ENCODE results near the gene NECAP2. TPM values are rescaled to one million over a fixed set of nuclear protein-coding genes. Genes with fewer than 3 reads are reported as not detected.

NECAP2 gene
- polyA plus RNA-seq, 1 of the 3 experiments (the other 2 are of a cell fraction), result 100.0 TPM

DNA sequence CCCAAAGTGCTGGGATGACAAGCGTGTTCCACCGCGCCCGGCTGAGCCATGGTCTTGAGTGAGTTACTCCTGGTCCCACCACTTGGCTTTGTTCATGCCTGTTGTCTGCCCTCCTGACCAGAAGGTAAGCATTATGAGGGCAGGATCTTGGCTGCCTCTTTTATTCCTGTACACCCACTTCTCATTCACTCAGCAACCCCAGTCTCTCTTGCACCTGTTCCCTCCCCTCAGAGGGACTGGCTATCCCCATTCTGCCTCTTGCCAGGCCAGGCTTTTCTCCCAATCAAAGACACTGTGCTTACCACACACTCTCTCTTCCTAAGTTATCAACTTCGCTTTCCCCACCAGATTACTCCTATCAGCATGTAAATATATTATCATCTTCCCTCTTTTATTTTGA is 29.7 kb upstream of the NECAP2 start:
- DNase-seq, result no peak
- H3K4me2 ChIP-seq, result no peak overlapping the region
- no peaks in the 10 kb centered on the region for H3K9me2 ChIP-seq
- no peaks in the 10 kb centered on the region for H4K20me1 ChIP-seq (ENCODE audit: insufficient read depth)
- H3K27ac ChIP-seq (ENCODE audit: low read depth in 2 of 2, low read length in 1 of 2), result no peak overlapping the region
- no peak overlapping the region for H3K9ac ChIP-seq
- no peaks in the 10 kb centered on the region for H3K9me3 ChIP-seq
- no peaks in the 10 kb centered on the region for H3K79me2 ChIP-seq (ENCODE audit: insufficient read depth)
- no peak overlapping the region for H2AFZ ChIP-seq (ENCODE audit: low read depth)
- no peaks in the 10 kb centered on the region for H3K27me3 ChIP-seq (ENCODE audit: insufficient read depth)
- no peak overlapping the region for H3K4me3 ChIP-seq (ENCODE audit: low read depth in 2 of 2, low read length in 1 of 2)
- no peaks in the 10 kb centered on the region for H3K4me1 ChIP-seq (ENCODE audit: control insufficient read depth in 1 of 2, insufficient read depth in 2 of 2, low read depth in 1 of 2, low read length in 1 of 2)
- H3K36me3 ChIP-seq (replicated peaks in 1 of 2; ENCODE audit: control insufficient read depth in 1 of 2, insufficient read depth in 2 of 2, low read length in 1 of 2), result no peaks in the 10 kb centered on the region
- WGBS (ENCODE audit: low lambda C conversion rate), result 64% methylated on average over 1 of the region's 5 CpGs
- ChIA-PET POLR2A (no interaction called here), CTCF (no interaction called here)
- TF ChIP-seq, protein P1, sequence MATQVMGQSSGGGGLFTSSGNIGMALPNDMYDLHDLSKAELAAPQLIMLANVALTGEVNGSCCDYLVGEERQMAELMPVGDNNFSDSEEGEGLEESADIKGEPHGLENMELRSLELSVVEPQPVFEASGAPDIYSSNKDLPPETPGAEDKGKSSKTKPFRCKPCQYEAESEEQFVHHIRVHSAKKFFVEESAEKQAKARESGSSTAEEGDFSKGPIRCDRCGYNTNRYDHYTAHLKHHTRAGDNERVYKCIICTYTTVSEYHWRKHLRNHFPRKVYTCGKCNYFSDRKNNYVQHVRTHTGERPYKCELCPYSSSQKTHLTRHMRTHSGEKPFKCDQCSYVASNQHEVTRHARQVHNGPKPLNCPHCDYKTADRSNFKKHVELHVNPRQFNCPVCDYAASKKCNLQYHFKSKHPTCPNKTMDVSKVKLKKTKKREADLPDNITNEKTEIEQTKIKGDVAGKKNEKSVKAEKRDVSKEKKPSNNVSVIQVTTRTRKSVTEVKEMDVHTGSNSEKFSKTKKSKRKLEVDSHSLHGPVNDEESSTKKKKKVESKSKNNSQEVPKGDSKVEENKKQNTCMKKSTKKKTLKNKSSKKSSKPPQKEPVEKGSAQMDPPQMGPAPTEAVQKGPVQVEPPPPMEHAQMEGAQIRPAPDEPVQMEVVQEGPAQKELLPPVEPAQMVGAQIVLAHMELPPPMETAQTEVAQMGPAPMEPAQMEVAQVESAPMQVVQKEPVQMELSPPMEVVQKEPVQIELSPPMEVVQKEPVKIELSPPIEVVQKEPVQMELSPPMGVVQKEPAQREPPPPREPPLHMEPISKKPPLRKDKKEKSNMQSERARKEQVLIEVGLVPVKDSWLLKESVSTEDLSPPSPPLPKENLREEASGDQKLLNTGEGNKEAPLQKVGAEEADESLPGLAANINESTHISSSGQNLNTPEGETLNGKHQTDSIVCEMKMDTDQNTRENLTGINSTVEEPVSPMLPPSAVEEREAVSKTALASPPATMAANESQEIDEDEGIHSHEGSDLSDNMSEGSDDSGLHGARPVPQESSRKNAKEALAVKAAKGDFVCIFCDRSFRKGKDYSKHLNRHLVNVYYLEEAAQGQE (IDR thresholded peaks at IDR 0.05; ENCODE audit: low read depth, low read length), result no peak
- no peaks in the 10 kb centered on the region for H3F3A ChIP-seq (replicated peaks; ENCODE audit: insufficient read depth)

DNA sequence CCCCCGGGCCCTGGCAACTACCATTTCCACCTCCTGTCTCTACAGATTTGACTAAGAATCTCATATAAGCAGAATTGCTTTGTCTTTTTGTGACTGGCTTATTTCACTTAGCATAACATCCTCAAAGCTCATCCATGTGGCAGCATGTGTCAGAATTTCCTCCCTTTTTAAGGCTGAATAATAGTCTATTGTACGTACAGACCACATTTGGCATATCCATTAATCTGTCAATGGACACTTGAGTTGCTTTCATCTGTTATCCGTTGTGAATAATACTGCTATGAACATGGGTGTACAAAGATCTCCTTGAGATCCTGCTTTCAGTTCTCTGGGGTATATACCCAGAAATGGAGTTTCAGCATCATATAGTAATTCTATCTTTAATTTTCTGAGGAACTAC is 27.3 kb upstream of the NECAP2 start:
- POLR2A ChIA-PET, result no interaction called here

More for the DNA sequence above, 27.3 kb upstream of the NECAP2 start:
- DNase-seq, result no peak
- no peaks in the 10 kb centered on the region for H3K79me2 ChIP-seq (ENCODE audit: insufficient read depth)
- H3K27me3 ChIP-seq (ENCODE audit: insufficient read depth), result no peaks in the 10 kb centered on the region
- no peak overlapping the region for H3K4me2 ChIP-seq
- H4K20me1 ChIP-seq (ENCODE audit: insufficient read depth), result no peaks in the 10 kb centered on the region
- no peaks in the 10 kb centered on the region for H3K36me3 ChIP-seq (replicated peaks in 1 of 2; ENCODE audit: control insufficient read depth in 1 of 2, insufficient read depth in 2 of 2, low read length in 1 of 2)
- H2AFZ ChIP-seq (ENCODE audit: low read depth), result no peak overlapping the region
- no peaks in the 10 kb centered on the region for H3K9me2 ChIP-seq
- no peak overlapping the region for H3K4me3 ChIP-seq (ENCODE audit: low read depth in 2 of 2, low read length in 1 of 2)
- CTCF ChIA-PET, result no interaction called here
- TF ChIP-seq YY1 (IDR thresholded peaks at IDR 0.05; ENCODE audit: low read depth) (no peak), TAF1 (IDR thresholded peaks at IDR 0.05; ENCODE audit: borderline replicate concordance, low read depth, low read length) (no peak), EP300 (IDR thresholded peaks at IDR 0.05; ENCODE audit: borderline replicate concordance in 1 of 2, low read depth in 1 of 2, low read length in 1 of 2) (no peak), GABPA (IDR thresholded peaks at IDR 0.05; ENCODE audit: low read depth) (no peak), SMC3 (IDR thresholded peaks at IDR 0.05; ENCODE audit: low read depth, low read length) (no peak), FOSL2 (IDR thresholded peaks at IDR 0.05; ENCODE audit: borderline replicate concordance, low read depth) (no peak), ELF1 (IDR thresholded peaks at IDR 0.05) (no peak), NFIC (IDR thresholded peaks at IDR 0.05; ENCODE audit: borderline replicate concordance) (no peak), MXI1 (IDR thresholded peaks at IDR 0.05; ENCODE audit: low read depth, low read length) (no peak), FOXM1 (IDR thresholded peaks at IDR 0.05; ENCODE audit: low read depth) (no peak), RAD21 (IDR thresholded peaks at IDR 0.05; ENCODE audit: low read length) (no peak), POLR2AphosphoS5 (IDR thresholded peaks at IDR 0.05; ENCODE audit: low read depth, low read length) (no peak), SIN3A (IDR thresholded peaks at IDR 0.05; ENCODE audit: borderline replicate concordance, low read depth, low read length) (no peak)
- TF ChIP-seq, protein P1 (IDR thresholded peaks at IDR 0.05; ENCODE audit: low read depth, low read length), result no peak
- TF ChIP-seq, protein P2, sequence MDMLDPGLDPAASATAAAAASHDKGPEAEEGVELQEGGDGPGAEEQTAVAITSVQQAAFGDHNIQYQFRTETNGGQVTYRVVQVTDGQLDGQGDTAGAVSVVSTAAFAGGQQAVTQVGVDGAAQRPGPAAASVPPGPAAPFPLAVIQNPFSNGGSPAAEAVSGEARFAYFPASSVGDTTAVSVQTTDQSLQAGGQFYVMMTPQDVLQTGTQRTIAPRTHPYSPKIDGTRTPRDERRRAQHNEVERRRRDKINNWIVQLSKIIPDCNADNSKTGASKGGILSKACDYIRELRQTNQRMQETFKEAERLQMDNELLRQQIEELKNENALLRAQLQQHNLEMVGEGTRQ (IDR thresholded peaks at IDR 0.05; ENCODE audit: borderline replicate concordance, low read depth, low read length), result no peak
- TF ChIP-seq, protein P3, sequence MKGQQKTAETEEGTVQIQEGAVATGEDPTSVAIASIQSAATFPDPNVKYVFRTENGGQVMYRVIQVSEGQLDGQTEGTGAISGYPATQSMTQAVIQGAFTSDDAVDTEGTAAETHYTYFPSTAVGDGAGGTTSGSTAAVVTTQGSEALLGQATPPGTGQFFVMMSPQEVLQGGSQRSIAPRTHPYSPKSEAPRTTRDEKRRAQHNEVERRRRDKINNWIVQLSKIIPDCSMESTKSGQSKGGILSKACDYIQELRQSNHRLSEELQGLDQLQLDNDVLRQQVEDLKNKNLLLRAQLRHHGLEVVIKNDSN (IDR thresholded peaks at IDR 0.05; ENCODE audit: borderline replicate concordance, low read depth), result no peak
- TF ChIP-seq, protein P4, sequence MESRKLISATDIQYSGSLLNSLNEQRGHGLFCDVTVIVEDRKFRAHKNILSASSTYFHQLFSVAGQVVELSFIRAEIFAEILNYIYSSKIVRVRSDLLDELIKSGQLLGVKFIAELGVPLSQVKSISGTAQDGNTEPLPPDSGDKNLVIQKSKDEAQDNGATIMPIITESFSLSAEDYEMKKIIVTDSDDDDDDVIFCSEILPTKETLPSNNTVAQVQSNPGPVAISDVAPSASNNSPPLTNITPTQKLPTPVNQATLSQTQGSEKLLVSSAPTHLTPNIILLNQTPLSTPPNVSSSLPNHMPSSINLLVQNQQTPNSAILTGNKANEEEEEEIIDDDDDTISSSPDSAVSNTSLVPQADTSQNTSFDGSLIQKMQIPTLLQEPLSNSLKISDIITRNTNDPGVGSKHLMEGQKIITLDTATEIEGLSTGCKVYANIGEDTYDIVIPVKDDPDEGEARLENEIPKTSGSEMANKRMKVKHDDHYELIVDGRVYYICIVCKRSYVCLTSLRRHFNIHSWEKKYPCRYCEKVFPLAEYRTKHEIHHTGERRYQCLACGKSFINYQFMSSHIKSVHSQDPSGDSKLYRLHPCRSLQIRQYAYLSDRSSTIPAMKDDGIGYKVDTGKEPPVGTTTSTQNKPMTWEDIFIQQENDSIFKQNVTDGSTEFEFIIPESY (IDR thresholded peaks at IDR 0.05; ENCODE audit: borderline replicate concordance, low read depth), result no peak
- 73% methylated on average over 3 of the region's 3 CpGs for WGBS (ENCODE audit: low lambda C conversion rate)
- no peak overlapping the region for H3K9ac ChIP-seq
- H3K9me3 ChIP-seq, result no peaks in the 10 kb centered on the region
- H3F3A ChIP-seq (replicated peaks; ENCODE audit: insufficient read depth), result no peaks in the 10 kb centered on the region
- no peak overlapping the region for H3K27ac ChIP-seq (ENCODE audit: low read depth in 2 of 2, low read length in 1 of 2)
- H3K4me1 ChIP-seq (ENCODE audit: control insufficient read depth in 1 of 2, insufficient read depth in 2 of 2, low read depth in 1 of 2, low read length in 1 of 2), result no peaks in the 10 kb centered on the region

Measured in SK-N-SH (cell line).